ENCODE data around the gene TMEM229B.

DNA sequence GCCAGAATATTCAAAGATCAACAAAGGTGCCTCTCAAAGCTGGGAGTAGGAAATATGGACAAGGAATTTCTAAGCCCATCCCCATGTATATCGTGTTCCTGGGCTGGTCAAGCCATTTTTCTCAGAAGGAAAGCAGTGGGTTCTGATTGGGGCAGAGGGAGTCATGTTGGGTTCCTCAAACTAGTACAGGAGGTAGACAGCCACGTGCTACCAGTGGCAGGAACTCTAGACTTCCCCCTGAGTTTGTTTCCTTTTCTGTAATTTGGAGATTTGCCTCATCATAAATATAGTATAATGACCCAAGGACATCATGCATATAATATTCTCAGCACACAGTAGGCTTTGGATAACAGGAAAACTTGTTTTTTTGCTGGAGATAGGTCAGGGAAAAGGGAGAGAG, 28.2 kb upstream of the TMEM229B start:
- TF ChIP-seq, protein P1, sequence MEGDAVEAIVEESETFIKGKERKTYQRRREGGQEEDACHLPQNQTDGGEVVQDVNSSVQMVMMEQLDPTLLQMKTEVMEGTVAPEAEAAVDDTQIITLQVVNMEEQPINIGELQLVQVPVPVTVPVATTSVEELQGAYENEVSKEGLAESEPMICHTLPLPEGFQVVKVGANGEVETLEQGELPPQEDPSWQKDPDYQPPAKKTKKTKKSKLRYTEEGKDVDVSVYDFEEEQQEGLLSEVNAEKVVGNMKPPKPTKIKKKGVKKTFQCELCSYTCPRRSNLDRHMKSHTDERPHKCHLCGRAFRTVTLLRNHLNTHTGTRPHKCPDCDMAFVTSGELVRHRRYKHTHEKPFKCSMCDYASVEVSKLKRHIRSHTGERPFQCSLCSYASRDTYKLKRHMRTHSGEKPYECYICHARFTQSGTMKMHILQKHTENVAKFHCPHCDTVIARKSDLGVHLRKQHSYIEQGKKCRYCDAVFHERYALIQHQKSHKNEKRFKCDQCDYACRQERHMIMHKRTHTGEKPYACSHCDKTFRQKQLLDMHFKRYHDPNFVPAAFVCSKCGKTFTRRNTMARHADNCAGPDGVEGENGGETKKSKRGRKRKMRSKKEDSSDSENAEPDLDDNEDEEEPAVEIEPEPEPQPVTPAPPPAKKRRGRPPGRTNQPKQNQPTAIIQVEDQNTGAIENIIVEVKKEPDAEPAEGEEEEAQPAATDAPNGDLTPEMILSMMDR (IDR thresholded peaks at IDR 0.05; ENCODE audit: poor library complexity) = no peak
- TF ChIP-seq EZH2 (IDR thresholded peaks at IDR 0.05; ENCODE audit: borderline replicate concordance) (no peak), EZH2phosphoT487 (IDR thresholded peaks at IDR 0.05; ENCODE audit: low read depth, severe bottlenecking, unreplicated experiment) (no peak)
